NT2/D1 (cell line): ENCODE data around the gene ZFHX3.

ENCODE experiments used
- SUZ12 ChIP-seq: IDR thresholded peaks from 2 replicates; pipeline ENCODE4 v1.6.1; 2011; ENCODE audit not compliant: insufficient read length, insufficient read depth; ENCODE audit errors: extremely low read depth
- YY1 ChIP-seq: IDR thresholded peaks from 2 replicates; pipeline ENCODE4 v1.6.1; 2011; ENCODE audit not compliant: insufficient read length, insufficient read depth

DNA sequence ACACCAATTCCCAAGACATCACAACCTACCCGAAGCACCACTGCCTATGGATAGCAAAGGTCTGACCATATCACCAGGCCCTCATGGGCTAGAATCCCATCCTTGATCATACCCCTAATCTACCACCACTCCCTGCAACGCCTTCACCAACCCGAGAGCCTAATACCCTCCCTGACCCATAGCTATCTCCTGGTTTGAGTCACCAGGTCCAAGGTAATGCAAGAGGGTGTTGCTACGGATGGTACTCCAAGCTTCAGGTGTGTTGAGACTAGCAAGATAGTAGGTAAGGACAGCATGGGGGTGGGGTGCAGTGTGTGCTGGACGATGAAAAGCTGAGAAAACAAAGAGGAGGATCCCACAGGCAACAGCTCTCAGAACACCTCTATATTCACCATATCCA, 258.0 kb downstream of the ZFHX3 start:
- TF ChIP-seq YY1 (no peak), SUZ12 (no peak)
